Stomach (tissue), 9 donors: Measurements from ENCODE around the gene ANKIB1. TPM values are rescaled to one million over a fixed set of nuclear protein-coding genes. Genes with fewer than 3 reads are reported as not detected.

ENCODE experiments used
- DNase-seq, 2 donors: peaks; one replicate each; pipeline versions ENCODE4 v3.0.0 to v3.0.0-alpha.2; 2013 to 2019
- H3K27ac ChIP-seq, 5 donors: fragments of 200-600 bp in 4 of 5; sonication (generic) in 4 of 5; one replicate each; pipeline ENCODE4 v1.5.1; 2013 to 2019; ENCODE audit warnings: mild to moderate bottlenecking in 1 of 5, moderate library complexity in 1 of 5
- H3K27me3 ChIP-seq, 3 donors: fragments of 200-600 bp; sonication (generic); one replicate each; pipeline ENCODE4 v1.5.1; 2017 to 2019; ENCODE audit warnings: mixed run types in 1 of 3
- H3K36me3 ChIP-seq, 4 donors: fragments of 200-600 bp; sonication (generic); 1 replicate in 3 of 4; 2 replicates in 1 of 4; pipeline ENCODE4 v1.5.1; 2016 to 2019
- H3K4me1 ChIP-seq, 4 donors: fragments of 200-600 bp; sonication (generic); one replicate each; pipeline ENCODE4 v1.5.1; 2016 to 2019
- H3K4me3 ChIP-seq, 4 donors: fragments of 200-600 bp; sonication (generic) in 3 of 4; one replicate each; pipeline ENCODE4 v1.5.1; 2016 to 2019; ENCODE audit warnings: mild to moderate bottlenecking in 1 of 4
- H3K9me3 ChIP-seq, 4 donors: fragments of 200-600 bp; sonication (generic); one replicate each; pipeline ENCODE4 v1.5.1; 2016 to 2019
- EP300 ChIP-seq: sonication (generic); formaldehyde crosslinking; IDR thresholded peaks from one replicate; pipeline ENCODE4 v1.6.1; 2017; ENCODE audit warnings: antibody characterized with exemption
- POLR2A ChIP-seq, 4 donors: fragments of 450-650 bp; IDR thresholded peaks; one replicate each; pipeline ENCODE4 v1.6.1; 2016; ENCODE audit warnings: antibody characterized with exemption in 4 of 4, control low read depth in 2 of 4, mild to moderate bottlenecking in 1 of 4, moderate library complexity in 1 of 4
- POLR2AphosphoS5 ChIP-seq, 3 donors: sonication (generic); formaldehyde crosslinking; IDR thresholded peaks; one replicate each; pipeline ENCODE4 v1.6.1; 2016; ENCODE audit warnings: antibody characterized with exemption in 3 of 3
- WGBS, 5 donors: extraction: QIAGEN DNeasy Blood & Tissue Kit in 3 of 5; methylation state at CpG; one replicate each; pipeline versions ENCODE4 v1.1.5 to v1.1.7; 2013 to 2018; 5-methylcytosine and 5-hydroxymethylcytosine counted together
- intact Hi-C: fragments of 100-400 bp; cut with DNase I; formaldehyde crosslinking; loops from one replicate; pipeline ENCODE4 v1.15.1; 2023; ENCODE audit warnings: low total_unique reads
- polyA plus RNA-seq, 3 donors: library from polyadenylated mRNA; stranded (reverse); fragments of 200-250 nt; gene quantifications; one replicate each; pipeline ENCODE4 v1.2.3, GENCODE V29; 2013
- total RNA-seq, 5 donors: library from RNA; depleted of rRNA; stranded (reverse); fragments of >200 nt; gene quantifications; one replicate each; pipeline versions ENCODE4 v1.1.0 to v1.2.3, GENCODE V29; 2014 to 2016
- TF ChIP-seq, protein P1 (sequence below), 7 experiments: fragments of 450-650 bp in 4 of 7; fragments of 200-600 bp in 3 of 7; sonication (generic) in 3 of 7; IDR thresholded peaks; one replicate each; pipeline ENCODE4 v1.5.1; 2016 to 2019; ENCODE audit warnings: antibody characterized with exemption in 7 of 7, control low read depth in 2 of 7, mild to moderate bottlenecking in 1 of 7
- donor health status: healthy with polysubstance abuse.
- donor health status: Bipolar disorder and iron deficiency.
- donor health status: healthy.

The ANKIB1 gene
- total and polyA plus RNA-seq, 8 donors: 8.3 to 212 (median 36.2) TPM

DNA sequence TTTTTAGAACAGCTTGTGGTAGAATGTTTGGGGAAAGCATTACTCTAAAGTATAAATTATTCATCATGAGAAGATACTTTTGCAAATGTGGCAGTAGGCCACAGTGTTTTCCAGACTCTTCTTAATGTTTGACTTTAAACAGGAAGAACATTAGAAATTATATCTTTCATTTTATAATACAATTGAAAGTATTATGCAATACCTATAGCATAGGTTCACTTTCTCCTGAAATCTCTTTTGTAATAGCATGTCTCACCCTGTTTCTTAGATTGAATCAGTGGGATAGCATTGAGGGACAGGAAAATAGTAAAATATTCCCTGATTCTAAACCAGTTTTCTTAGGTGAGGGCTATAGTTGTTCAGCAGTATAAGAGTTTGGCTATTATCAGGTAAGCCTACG is 23.1 kb downstream of the ANKIB1 start:
- Histone ChIP-seq H3K36me3 (no peaks in the 10 kb centered on the region), H3K27me3 (no peaks in the 10 kb centered on the region), H3K4me1 (peaks cover 0 to 5% (median 0%) of the 10 kb centered on the region in 4 donors), H3K9me3 (no peaks in the 10 kb centered on the region), H3K27ac (no peak overlapping the region), H3K4me3 (no peak overlapping the region)
- WGBS, 5 donors: 92 to 98% (median 94%) methylated on average over 1 of the region's 1 CpG
- intact Hi-C loops: no loop called here
- no peak for TF ChIP-seq EP300
- DNase-seq: no peak

DNA sequence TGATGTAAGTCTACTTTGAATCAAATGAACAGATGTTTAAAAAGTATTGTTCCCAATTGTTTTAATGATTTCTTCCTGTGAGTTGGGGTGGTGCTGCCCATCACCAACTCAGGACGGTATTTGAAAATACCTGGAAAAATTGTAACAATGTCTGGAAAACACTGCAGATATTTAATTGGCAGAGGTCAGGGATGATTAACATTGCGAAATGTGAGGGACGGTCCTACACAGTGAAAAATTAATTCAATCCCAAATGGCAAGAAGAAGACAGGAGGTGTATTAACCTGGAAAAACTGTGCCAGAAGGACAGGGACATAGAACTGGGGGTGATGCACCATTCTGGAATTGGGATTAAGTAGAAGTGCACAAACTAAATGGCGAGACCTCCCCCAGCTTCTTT is 29.6 kb downstream of the ANKIB1 start:
- TF ChIP-seq, protein P1, sequence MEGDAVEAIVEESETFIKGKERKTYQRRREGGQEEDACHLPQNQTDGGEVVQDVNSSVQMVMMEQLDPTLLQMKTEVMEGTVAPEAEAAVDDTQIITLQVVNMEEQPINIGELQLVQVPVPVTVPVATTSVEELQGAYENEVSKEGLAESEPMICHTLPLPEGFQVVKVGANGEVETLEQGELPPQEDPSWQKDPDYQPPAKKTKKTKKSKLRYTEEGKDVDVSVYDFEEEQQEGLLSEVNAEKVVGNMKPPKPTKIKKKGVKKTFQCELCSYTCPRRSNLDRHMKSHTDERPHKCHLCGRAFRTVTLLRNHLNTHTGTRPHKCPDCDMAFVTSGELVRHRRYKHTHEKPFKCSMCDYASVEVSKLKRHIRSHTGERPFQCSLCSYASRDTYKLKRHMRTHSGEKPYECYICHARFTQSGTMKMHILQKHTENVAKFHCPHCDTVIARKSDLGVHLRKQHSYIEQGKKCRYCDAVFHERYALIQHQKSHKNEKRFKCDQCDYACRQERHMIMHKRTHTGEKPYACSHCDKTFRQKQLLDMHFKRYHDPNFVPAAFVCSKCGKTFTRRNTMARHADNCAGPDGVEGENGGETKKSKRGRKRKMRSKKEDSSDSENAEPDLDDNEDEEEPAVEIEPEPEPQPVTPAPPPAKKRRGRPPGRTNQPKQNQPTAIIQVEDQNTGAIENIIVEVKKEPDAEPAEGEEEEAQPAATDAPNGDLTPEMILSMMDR (IDR thresholded peaks at IDR 0.05): no peak
- no peak for TF ChIP-seq EP300
- no peak for TF ChIP-seq POLR2AphosphoS5 (IDR thresholded peaks at IDR 0.05)
- no peak for TF ChIP-seq POLR2A (IDR thresholded peaks at IDR 0.05)
- no peaks in the 10 kb centered on the region for H3K27me3 ChIP-seq
- no peak for DNase-seq
- H3K4me1 ChIP-seq: peaks cover 0 to 10% (median 4%) of the 10 kb centered on the region in 4 donors
- no peak overlapping the region for H3K4me3 ChIP-seq
- intact Hi-C loops: no loop called here
- no peaks in the 10 kb centered on the region for H3K9me3 ChIP-seq
- H3K27ac ChIP-seq: no peak overlapping the region
- 94 to 98% (median 96%) methylated on average over 4 of the region's 4 CpGs for WGBS, 5 donors
- no peaks in the 10 kb centered on the region for H3K36me3 ChIP-seq

DNA sequence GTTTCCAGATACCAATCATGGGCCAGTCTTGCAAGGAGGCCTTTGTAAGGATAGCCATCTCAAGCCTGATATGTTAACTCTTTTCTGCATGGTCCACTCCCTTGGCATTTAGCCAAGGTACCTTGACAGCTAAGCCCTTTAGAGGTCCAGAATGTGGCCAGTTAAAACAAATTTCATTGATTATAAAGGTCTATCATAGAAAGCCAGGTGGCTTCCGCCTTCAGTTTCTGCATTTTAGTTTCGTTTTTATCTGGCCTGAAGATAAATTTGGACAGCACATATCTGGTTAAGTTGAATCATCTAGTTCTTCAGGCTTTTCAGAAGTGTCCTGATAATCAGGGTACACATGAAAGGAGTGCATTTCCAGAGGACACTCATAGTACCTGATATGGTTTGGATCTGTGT is 30.7 kb downstream of the ANKIB1 start:
- no peaks in the 10 kb centered on the region for H3K36me3 ChIP-seq
- intact Hi-C loops: no loop called here
- DNase-seq: no peak
- no peaks in the 10 kb centered on the region for H3K9me3 ChIP-seq
- no peak overlapping the region for H3K27ac ChIP-seq
- 77 to 86% (median 83%) methylated on average over 2 of the region's 2 CpGs for WGBS, 5 donors
- H3K27me3 ChIP-seq: no peaks in the 10 kb centered on the region
- H3K4me1 ChIP-seq: peaks cover 0 to 10% (median 4%) of the 10 kb centered on the region in 4 donors
- no peak for TF ChIP-seq POLR2AphosphoS5 (IDR thresholded peaks at IDR 0.05)
- no peak overlapping the region for H3K4me3 ChIP-seq

DNA sequence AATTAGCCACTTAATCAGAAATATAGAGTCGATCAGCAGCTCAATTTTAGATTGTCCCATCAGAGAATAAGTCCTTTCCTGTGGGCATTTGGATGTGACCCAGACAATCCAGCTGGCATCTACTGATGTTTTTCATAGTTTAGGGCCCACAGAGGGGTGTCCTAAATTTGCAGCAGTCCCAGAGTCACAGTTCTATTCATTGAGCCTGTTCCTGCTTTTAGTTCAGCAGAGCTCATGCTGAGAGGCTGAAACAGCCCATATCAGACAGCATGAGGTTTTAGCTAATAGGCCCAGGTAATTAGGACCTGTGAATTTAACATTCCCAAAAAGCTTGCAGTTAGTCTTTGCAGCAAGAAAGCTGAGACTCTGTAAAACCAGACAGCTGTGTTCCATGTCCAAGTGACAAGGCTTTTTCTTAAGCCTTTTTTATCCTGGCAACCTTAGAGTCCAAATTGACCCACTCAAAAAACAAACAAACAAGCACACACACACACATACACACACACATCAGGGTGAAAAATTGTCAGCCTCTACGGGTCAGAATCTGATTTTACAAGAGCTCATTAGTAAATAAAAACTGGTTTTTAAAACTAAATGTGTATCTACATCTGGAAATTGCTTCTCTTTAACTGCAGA is 33.7 kb downstream of the ANKIB1 start:
- Histone ChIP-seq H3K4me1 (peaks cover 0 to 33% (median 11%) of the 10 kb centered on the region in 4 donors), H3K27ac (no peak overlapping the region), H3K9me3 (no peaks in the 10 kb centered on the region), H3K27me3 (no peaks in the 10 kb centered on the region), H3K4me3 (no peak overlapping the region), H3K36me3 (no peaks in the 10 kb centered on the region)
- WGBS, 5 donors: 43 to 62% (median 48%) methylated on average over 2 of the region's 2 CpGs
- intact Hi-C loops: no loop called here
- DNase-seq: no peak
- TF ChIP-seq EP300: no peak
- TF ChIP-seq, protein P1 (IDR thresholded peaks at IDR 0.05): no peak
- TF ChIP-seq POLR2A (IDR thresholded peaks at IDR 0.05): no peak
- TF ChIP-seq POLR2AphosphoS5 (IDR thresholded peaks at IDR 0.05): no peak

DNA sequence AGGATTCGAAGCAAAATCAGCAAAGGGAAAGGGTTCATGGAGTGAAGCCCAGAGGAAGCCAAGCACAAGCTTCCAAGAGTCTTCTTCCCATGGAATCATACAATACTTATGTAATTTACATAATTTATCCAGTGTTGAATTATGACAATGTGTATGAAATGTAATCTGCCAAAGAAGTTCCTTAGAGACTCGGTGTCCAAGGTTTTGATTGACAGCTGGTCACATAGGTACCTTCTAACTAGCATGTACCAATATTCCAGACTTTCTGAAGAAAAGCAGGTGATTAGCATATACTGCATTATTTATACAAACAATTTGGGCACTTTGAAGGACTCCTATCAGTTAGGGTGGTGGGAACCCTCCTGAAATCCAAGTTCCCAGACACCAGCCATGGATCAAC is 35.3 kb downstream of the ANKIB1 start:
- 89 to 97% (median 95%) methylated on average over 2 of the region's 2 CpGs for WGBS, 5 donors
- no peak overlapping the region for H3K27ac ChIP-seq
- TF ChIP-seq, protein P1 (IDR thresholded peaks at IDR 0.05): no peak
- no peak for TF ChIP-seq EP300
- TF ChIP-seq POLR2A (IDR thresholded peaks at IDR 0.05): no peak
- no peak for TF ChIP-seq POLR2AphosphoS5 (IDR thresholded peaks at IDR 0.05)
- peaks cover 0 to 33% (median 11%) of the 10 kb centered on the region in 4 donors for H3K4me1 ChIP-seq
- H3K36me3 ChIP-seq: no peaks in the 10 kb centered on the region
- no peak for DNase-seq
- no peaks in the 10 kb centered on the region for H3K9me3 ChIP-seq
- no peaks in the 10 kb centered on the region for H3K27me3 ChIP-seq
- H3K4me3 ChIP-seq: no peak overlapping the region
- intact Hi-C loops: no loop called here
